K562 (cell line): ENCODE measurements around the gene RPS8. TPM values are rescaled to one million over a fixed set of nuclear protein-coding genes. Genes with fewer than 3 reads are reported as not detected.

Experiments used
- CEBPZ ChIP-seq: fragments of 150-350 bp; IDR thresholded peaks from 2 replicates; pipeline ENCODE4 v1.6.1; 2014; ENCODE audit warnings: low read depth, mild to moderate bottlenecking, low read length, borderline replicate concordance
- ETV6 ChIP-seq, 3 experiments: fragments of 150-350 bp in 1 of 3; sonication (generic) in 1 of 3; formaldehyde crosslinking in 1 of 3; IDR thresholded peaks; 2 replicates each; pipeline versions ENCODE4 v1.6.1 to v1.8.0; 2014 to 2022; ENCODE audit warnings: borderline replicate concordance in 2 of 3, low read depth in 2 of 3, antibody characterized with exemption in 1 of 3, low read length in 1 of 3, mild to moderate bottlenecking in 1 of 3, missing genetic modification reagents in 1 of 3
- KAT7 ChIP-seq: sonication (generic); formaldehyde crosslinking; IDR thresholded peaks from 2 replicates; pipeline ENCODE4 v1.8.0; 2022; ENCODE audit warnings: missing genetic modification reagents, mild to moderate bottlenecking, borderline replicate concordance
- PBX2 ChIP-seq, 2 experiments: IDR thresholded peaks in 1 of 2; conservative IDR thresholded peaks in 1 of 2; 2 replicates each; pipeline ENCODE4 v1.6.1; 2016; ENCODE audit warnings: low read depth in 2 of 2, mild to moderate bottlenecking in 1 of 2, missing compliant biosample characterization in 1 of 2, missing genetic modification characterization in 1 of 2, moderate library complexity in 1 of 2
- PRPF4 ChIP-seq: fragments of 200-400 bp; formaldehyde crosslinking; IDR thresholded peaks from one replicate; pipeline ENCODE4 v1.6.1; 2017; ENCODE audit warnings: low read length, low read depth, mild to moderate bottlenecking; ENCODE audit not compliant: insufficient read depth, poor library complexity, severe bottlenecking
- TOE1 ChIP-seq, 2 experiments: fragments of 450-650 bp in 1 of 2; sonication (generic) in 1 of 2; formaldehyde crosslinking in 1 of 2; IDR thresholded peaks; 2 replicates each; pipeline versions ENCODE4 v1.7.1 to v1.8.0; 2016 to 2022; ENCODE audit warnings: borderline replicate concordance in 2 of 2, mild to moderate bottlenecking in 2 of 2, antibody characterized with exemption in 1 of 2, inconsistent platforms in 1 of 2, low read depth in 1 of 2, missing genetic modification reagents in 1 of 2, moderate library complexity in 1 of 2
- USF2 ChIP-seq: sonication (generic); formaldehyde crosslinking; IDR thresholded peaks from 2 replicates; pipeline ENCODE4 v1.5.0; 2020; ENCODE audit warnings: missing genetic modification reagents
- ZFP36 ChIP-seq: fragments of 150-350 bp; IDR thresholded peaks from 2 replicates; pipeline ENCODE4 v1.6.1; 2018; ENCODE audit warnings: low read length, low read depth; ENCODE audit not compliant: partially characterized antibody
- ZNF395 ChIP-seq: fragments of 200-800 bp; sonication (Bioruptor generic); IDR thresholded peaks from 2 replicates; pipeline ENCODE4 v1.6.1; 2017; ENCODE audit warnings: missing genetic modification characterization, missing compliant biosample characterization
- ZNF512 ChIP-seq: IDR thresholded peaks from 2 replicates; pipeline ENCODE4 v1.6.1; 2016; ENCODE audit warnings: missing genetic modification characterization, missing compliant biosample characterization
- polyA plus RNA-seq, 8 experiments: library from polyadenylated mRNA; depleted of rRNA in 4 of 8; stranded (reverse) in 5 of 8; unstranded in 3 of 8; fragments of >200 nt; fragmentation: Nextera tagmentation in 2 of 8; fragmentation: Illumina TruSeq in 1 of 8; extraction: Ambion mirVana in 2 of 8; extraction: Trizol in 1 of 8; gene quantifications; 2 replicates each; pipeline versions ENCODE4 v1.2.1 to v1.2.3, GENCODE V29; 2011 to 2014; ENCODE audit warnings: inconsistent platforms in 1 of 8, missing spikeins in 1 of 8
- total RNA-seq, 7 experiments: library from RNA; depleted of rRNA in 6 of 7; stranded (reverse); fragments of >200 nt in 6 of 7; fragmentation: Illumina TruSeq in 2 of 7; extraction: Trizol in 2 of 7; gene quantifications; 2 replicates each; pipeline versions ENCODE4 v1.2.1 to v1.2.3, GENCODE V29; 2011 to 2021; ENCODE audit warnings: low replicate concordance in 1 of 7

Gene RPS8
- total and polyA plus RNA-seq, 9 of the 15 experiments (the other 6 are each of a cell fraction or from before 2014, with no cell fraction given), result 2,431 to 4,168 (median 3,109) TPM

- TF ChIP-seq ZNF395 (0 out of 2 replicates have a peak, but pooled peaks have one; percentile 52), ETV6 (IDR thresholded peaks at IDR 0.05; ENCODE audit: borderline replicate concordance in 1 of 2, low read depth in 2 of 2, low read length in 1 of 2) (no peak), ETV6 (CRISPR knock-in tag; IDR thresholded peaks at IDR 0.05; ENCODE audit: borderline replicate concordance) (no peak), PBX2 (CRISPR knock-in tag; IDR thresholded peaks at IDR 0.05; ENCODE audit: low read depth) (no peak), PBX2 (tag; conservative IDR thresholded peaks at IDR 0.05; ENCODE audit: low read depth) (no peak), USF2 (CRISPR knock-in tag) (no peak), KAT7 (peak; percentile 92; the same call in 1 of the 2 replicates), CEBPZ (no peak), ZFP36 (peak; percentile 3), TOE1 (IDR thresholded peaks at IDR 0.05; ENCODE audit: borderline replicate concordance) (peak; percentile 24; the same call in 1 of the 2 replicates), TOE1 (CRISPR knock-in tag; IDR thresholded peaks at IDR 0.05; ENCODE audit: borderline replicate concordance, low read depth) (no peak), PRPF4 (no peak), ZNF512 (tag) (no peak)
These were observed 51.2 kb downstream of the RPS8 start (continued) for GRCh38 chr1:44826375-44827196.
